Measurements from ENCODE around the gene PPTC7.

PPTC7 gene

GRCh38 chr12:110501399-110501751 is 81.7 kb downstream of the PPTC7 start:
- peak overlapping the region; percentile 74 for H3K4me2 ChIP-seq (ENCODE audit: insufficient read depth, low read length)
- peaks cover 53% of the 10 kb centered on the region for H3K79me2 ChIP-seq (ENCODE audit: insufficient read depth, low read length)
- H3K9me3 ChIP-seq (ENCODE audit: insufficient read depth, low read length, severe bottlenecking), result no peaks in the 10 kb centered on the region
- H3K4me3 ChIP-seq (ENCODE audit: low read depth in 1 of 2, low read length in 2 of 2), result peak overlapping the region; percentile 94 to 95
- peak overlapping the region; percentile 90 for H2AFZ ChIP-seq (ENCODE audit: low read depth, low read length)
- no peaks in the 10 kb centered on the region for H4K20me1 ChIP-seq (ENCODE audit: insufficient read depth, low read length)
- ATAC-seq (ENCODE audit: insufficient read depth, low read depth) (peak; percentile 27), DNase-seq (peak; percentile 56)
- peak overlapping the region; percentile 95 for H3K27ac ChIP-seq (ENCODE audit: low read length)
- peaks cover 35% of the 10 kb centered on the region for H3K4me1 ChIP-seq (ENCODE audit: insufficient read depth, low read length)
- peaks cover 31% of the 10 kb centered on the region for H3K36me3 ChIP-seq (ENCODE audit: insufficient read depth, low read length)
- TF ChIP-seq CTCF (IDR thresholded peaks at IDR 0.05; ENCODE audit: borderline replicate concordance, extremely low read depth, low read length, poor library complexity, severe bottlenecking), result no peak
- TF ChIP-seq EZH2 (IDR thresholded peaks at IDR 0.05; ENCODE audit: borderline replicate concordance, low read depth, low read length, severe bottlenecking), result no peak
- peak overlapping the region; percentile 86 for H3K9ac ChIP-seq (ENCODE audit: low read depth, low read length)
- H3K27me3 ChIP-seq (ENCODE audit: insufficient read depth, low read length, poor library complexity), result no peaks in the 10 kb centered on the region

GRCh38 chr12:110498984-110499706 is 84.0 kb downstream of the PPTC7 start:
- H3K9me3 ChIP-seq (ENCODE audit: insufficient read depth, low read length, severe bottlenecking), result no peaks in the 10 kb centered on the region
- H3K9ac ChIP-seq (ENCODE audit: low read depth, low read length), result peak overlapping the region; percentile 86
- H4K20me1 ChIP-seq (ENCODE audit: insufficient read depth, low read length), result no peaks in the 10 kb centered on the region
- H3K27ac ChIP-seq (ENCODE audit: low read length), result peak overlapping the region; percentile 95
- H3K4me1 ChIP-seq (ENCODE audit: insufficient read depth, low read length), result peaks cover 35% of the 10 kb centered on the region
- ATAC-seq (ENCODE audit: insufficient read depth, low read depth), result no peak
- H3K27me3 ChIP-seq (ENCODE audit: insufficient read depth, low read length, poor library complexity), result no peaks in the 10 kb centered on the region
- H3K4me3 ChIP-seq (ENCODE audit: low read depth in 1 of 2, low read length in 2 of 2), result no peak overlapping the region
- peaks cover 67% of the 10 kb centered on the region for H3K79me2 ChIP-seq (ENCODE audit: insufficient read depth, low read length)
- H3K36me3 ChIP-seq (ENCODE audit: insufficient read depth, low read length), result peaks cover 50% of the 10 kb centered on the region
- TF ChIP-seq CTCF (IDR thresholded peaks at IDR 0.05; ENCODE audit: borderline replicate concordance, extremely low read depth, low read length, poor library complexity, severe bottlenecking), result no peak
- no peak for TF ChIP-seq EZH2 (IDR thresholded peaks at IDR 0.05; ENCODE audit: borderline replicate concordance, low read depth, low read length, severe bottlenecking)
- peak overlapping the region; percentile 74 for H3K4me2 ChIP-seq (ENCODE audit: insufficient read depth, low read length)
- DNase-seq, result no peak
- no peak overlapping the region for H2AFZ ChIP-seq (ENCODE audit: low read depth, low read length)
